Measurements from ENCODE around the gene ANO2.

DNA sequence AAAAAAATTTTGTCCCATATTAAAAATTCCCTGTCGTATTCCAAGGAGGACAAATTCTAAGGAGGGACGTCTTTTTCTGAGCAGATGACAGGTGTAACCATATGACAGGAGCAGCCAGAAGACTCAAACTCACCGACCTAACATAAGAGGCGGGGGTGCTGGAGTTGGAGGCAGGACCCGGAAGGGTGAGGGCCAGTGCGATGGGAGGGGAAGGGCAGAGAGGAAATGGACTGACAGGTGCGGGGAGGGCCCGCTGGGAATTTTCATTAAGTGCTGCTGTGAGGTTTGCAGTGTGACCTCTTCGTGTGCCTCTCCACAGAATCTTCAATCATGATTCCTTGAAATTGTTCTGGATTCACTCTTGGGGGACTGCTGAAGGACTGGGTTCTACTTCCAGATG is 323.7 kb downstream of the ANO2 start:
- TF ChIP-seq, protein P1, sequence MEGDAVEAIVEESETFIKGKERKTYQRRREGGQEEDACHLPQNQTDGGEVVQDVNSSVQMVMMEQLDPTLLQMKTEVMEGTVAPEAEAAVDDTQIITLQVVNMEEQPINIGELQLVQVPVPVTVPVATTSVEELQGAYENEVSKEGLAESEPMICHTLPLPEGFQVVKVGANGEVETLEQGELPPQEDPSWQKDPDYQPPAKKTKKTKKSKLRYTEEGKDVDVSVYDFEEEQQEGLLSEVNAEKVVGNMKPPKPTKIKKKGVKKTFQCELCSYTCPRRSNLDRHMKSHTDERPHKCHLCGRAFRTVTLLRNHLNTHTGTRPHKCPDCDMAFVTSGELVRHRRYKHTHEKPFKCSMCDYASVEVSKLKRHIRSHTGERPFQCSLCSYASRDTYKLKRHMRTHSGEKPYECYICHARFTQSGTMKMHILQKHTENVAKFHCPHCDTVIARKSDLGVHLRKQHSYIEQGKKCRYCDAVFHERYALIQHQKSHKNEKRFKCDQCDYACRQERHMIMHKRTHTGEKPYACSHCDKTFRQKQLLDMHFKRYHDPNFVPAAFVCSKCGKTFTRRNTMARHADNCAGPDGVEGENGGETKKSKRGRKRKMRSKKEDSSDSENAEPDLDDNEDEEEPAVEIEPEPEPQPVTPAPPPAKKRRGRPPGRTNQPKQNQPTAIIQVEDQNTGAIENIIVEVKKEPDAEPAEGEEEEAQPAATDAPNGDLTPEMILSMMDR (IDR thresholded peaks at IDR 0.05; ENCODE audit: low read depth, low read length) = no peak
- no peak for TF ChIP-seq MYC (IDR thresholded peaks at IDR 0.05; ENCODE audit: low read depth, low read length)

Measured in NB4 (cell line).